ENCODE results near the gene LHFPL6.

DNA sequence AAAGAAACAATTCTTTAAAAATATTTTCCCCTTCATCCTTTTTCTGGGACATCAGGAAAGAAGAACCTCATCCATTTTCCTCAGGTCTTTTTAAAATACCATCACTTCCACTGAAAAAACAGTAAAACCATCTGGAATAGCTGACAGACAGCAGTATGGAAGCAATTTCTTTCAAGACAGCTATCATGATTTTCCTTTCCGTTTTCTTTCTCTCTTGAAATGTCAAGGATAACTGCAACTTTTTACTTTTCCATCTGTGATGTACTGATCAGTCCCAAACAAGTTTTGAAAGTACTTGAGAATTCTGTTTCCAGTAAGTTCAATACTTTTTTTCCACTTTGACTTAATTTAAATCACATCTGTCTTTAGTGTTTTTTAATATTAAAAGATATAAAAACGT lies 211.2 kb downstream of the LHFPL6 start:
- TF ChIP-seq EZH2 (IDR thresholded peaks at IDR 0.05; ENCODE audit: insufficient read depth, poor library complexity, severe bottlenecking) = no peak
- no peak for TF ChIP-seq EZH2phosphoT487 (IDR thresholded peaks at IDR 0.05; ENCODE audit: insufficient read depth, low read depth)

All from GM23248 (cell line).